Measurements from ENCODE around the gene MAN2A1.

Gene MAN2A1

DNA sequence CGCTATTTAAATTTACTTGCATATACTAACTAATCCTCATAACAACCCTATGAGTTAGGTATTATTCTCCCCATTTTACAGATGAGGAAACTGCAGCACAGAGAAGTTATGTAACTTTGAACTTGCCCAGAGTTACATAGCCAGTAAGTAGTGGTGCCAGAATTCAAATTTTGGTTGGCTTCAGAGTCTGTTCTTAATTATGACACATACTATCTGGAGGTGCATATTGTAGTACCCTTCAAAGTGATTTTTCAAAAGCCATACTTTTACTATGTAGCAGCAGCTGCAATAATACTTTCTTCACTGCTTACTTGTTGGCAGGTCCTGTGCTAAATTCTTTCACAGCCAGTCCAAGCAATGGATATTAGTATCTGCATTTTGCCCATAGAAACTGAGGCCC, 16.4 kb downstream of the MAN2A1 start:
- no peak for DNase-seq (ENCODE audit: low read depth, low spot score)

DNA sequence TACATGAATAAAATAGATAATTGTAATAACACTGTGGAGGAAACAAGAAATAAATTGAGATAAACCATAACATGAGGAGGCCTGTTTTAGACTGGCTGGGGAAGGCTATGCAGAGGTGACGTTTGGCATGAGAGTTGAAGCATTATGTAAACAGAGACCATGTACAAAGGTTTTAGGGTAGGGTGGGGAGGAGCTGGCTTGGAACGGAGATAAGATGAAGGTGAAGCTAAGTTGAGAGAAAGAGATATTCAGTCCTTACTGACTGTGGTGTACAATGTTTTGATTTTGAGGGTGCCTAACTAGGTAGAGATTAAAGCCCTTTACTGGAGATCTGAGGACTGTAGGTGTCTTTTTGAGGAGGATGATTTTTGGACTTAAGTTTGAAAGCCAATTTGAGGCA, 17.8 kb downstream of the MAN2A1 start:
- DNase-seq (ENCODE audit: low read depth, low spot score) = no peak

DNA sequence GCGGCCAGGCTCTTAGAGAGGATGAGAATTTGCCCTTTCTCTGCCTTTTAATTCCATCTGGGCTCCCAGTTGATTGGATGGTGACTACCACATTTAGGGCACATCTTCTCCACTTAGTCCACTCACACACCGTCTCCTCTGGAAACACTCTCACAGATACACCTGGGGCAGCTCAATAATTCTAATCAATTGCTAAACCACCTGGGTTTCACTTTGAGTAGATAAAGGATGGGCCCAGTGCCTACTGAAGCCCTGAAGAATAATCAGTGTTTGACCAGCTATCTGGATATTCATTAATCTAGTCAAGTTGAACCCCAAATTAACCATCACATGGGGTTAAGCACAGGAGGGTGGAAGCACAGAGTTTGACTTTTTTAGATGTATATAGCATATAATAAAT, 19.1 kb downstream of the MAN2A1 start:
- DNase-seq (ENCODE audit: low read depth, low spot score) = no peak

DNA sequence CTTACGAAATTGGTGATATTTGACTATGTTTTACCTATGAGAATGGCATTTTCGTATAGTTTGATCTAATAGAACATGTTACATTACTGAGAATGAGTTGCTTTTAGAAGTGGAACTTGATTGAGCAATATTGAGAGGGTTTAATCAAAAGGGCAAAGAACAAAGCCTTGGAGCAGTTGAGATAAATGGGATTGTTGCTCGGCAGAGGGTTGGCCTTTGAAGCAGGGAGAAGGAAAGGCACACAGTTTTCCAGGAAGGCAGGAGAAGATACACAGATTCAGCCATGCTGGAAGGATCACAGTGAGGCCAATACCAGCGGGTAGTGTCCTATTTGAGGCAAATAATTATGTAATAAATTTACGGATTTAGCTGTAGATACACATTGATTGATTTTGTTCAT, 19.5 kb downstream of the MAN2A1 start:
- no peak for DNase-seq (ENCODE audit: low read depth, low spot score)

DNA sequence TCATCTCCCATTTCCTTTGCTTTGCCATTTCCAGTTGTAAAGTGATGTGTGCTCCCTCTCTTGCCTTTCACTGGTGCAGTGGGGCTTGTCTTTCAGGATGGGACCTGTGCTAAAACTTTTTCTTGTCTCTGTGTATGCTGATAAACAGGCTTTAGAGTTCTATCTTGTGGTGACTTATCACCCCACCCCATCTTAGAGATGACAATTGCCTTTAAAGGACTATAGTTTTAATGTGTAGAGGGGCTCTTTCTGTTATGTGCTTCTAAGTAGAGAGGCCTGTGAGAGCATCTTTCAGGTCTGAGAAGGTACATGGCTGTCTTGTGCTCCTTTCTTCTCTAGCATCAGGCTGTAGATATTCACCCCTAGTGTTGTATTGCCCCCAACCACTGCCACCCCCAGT, 21.9 kb downstream of the MAN2A1 start:
- DNase-seq (ENCODE audit: low read depth, low spot score) = no peak

DNA sequence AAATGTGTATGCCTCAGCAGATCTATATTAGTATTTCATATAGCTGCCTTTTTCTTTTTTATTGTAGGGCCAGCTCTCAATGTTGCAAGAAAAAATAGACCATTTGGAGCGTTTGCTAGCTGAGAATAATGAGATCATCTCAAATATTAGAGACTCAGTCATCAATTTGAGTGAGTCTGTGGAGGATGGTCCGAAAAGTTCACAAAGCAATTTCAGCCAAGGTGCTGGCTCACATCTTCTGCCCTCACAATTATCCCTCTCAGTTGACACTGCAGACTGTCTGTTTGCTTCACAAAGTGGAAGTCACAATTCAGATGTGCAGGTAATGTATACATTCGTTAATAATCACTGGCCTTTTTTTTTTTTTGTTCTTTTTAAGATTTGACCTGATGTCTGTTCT, 23.7 kb downstream of the MAN2A1 start:
- DNase-seq (ENCODE audit: low read depth, low spot score) = no peak

DNA sequence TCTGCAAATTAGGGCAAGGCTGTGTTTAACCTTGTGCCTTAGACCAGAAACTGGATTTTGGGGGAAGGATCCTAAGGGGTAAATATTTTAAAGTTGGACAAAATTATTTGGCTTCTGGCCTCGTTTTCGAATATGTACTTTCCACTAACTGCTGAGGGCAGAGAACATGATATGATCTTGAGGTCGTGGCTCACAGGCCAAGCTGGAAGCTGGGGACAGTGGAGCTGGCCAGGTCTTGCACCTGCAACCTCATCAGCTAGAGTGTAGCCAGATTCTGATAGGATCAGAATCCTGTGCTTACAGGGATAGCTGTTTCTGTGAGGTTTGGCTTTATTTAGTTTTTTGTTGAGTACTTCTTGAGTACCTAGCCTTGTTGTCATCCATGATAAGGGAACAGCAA, 24.9 kb downstream of the MAN2A1 start:
- DNase-seq (ENCODE audit: low read depth, low spot score) = no peak

DNA sequence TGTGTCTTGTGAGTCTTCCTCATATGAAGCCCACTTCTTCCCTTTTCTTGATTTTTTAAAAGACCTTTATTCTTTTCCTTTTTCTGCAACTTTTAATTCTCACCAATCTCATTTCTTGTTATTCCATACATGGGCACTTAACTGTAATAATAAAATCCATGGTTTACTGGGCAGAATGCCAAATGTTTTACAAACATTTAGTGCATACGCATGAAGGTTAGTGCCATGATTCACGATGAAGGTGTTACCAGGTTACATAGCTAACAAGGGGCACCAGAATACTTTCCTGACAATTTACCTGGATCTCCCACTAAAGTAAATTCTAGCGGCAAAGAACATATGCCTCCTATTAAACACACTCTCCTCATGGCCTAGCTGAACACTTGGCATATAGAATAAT, 28.5 kb downstream of the MAN2A1 start:
- DNase-seq (ENCODE audit: low read depth, low spot score) = no peak

DNA sequence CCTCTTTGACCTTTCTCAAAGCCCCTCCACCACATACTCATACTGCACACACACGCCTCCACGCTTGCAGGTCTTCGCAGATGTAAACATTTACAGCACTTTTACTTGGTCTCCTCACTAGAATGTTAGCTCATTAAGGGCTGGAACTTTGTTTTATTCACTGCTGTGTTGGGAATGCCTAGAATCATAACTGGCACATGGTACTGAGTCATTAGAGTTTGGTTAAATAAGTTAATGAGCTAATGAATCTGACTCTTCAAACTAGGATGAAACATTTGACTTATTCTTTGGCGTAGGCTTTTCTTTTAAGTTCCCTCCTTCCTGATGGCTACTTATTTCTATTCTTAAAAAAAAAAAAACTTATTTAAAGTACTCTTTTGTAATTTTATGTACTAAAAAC, 28.9 kb downstream of the MAN2A1 start:
- no peak for DNase-seq (ENCODE audit: low read depth, low spot score)

DNA sequence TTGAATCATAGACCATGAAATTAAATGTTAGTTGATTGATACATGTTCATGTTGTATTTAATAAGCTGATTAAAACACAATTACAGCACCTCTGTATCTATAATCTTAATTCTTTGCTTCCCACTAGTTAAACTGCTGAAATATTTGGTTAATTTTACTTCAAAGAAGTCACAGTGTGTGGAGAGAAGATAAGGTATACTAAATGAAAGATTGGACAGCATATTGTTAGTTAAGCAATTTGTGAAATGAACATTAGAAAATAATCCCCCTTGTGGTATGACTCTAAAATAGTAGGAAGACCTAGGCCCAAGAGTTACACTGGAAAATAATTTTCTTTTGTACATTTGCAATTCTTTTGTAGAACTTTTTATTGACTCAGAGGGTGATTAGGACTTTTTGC, 30.3 kb downstream of the MAN2A1 start:
- DNase-seq (ENCODE audit: low read depth, low spot score) = no peak

DNA sequence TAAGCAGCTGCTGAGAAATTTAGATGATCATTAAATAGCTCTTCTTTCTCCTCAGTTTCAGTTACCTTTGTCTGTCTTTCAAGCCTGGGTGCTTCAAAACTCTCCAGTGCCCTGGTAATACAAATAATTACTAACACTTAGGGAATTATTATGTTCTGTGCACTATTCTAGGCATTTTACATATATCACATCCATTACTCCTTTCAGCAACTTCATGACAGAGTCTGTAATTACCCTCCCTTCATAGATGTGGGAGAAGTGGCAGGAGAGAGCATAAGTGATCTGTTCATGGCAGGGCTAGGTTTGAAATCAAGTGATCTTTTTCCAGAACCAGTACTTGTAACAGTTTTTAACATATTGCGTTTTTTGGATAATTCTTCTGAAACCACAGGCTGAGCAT, 32.0 kb downstream of the MAN2A1 start:
- no peak for DNase-seq (ENCODE audit: low read depth, low spot score)

DNA sequence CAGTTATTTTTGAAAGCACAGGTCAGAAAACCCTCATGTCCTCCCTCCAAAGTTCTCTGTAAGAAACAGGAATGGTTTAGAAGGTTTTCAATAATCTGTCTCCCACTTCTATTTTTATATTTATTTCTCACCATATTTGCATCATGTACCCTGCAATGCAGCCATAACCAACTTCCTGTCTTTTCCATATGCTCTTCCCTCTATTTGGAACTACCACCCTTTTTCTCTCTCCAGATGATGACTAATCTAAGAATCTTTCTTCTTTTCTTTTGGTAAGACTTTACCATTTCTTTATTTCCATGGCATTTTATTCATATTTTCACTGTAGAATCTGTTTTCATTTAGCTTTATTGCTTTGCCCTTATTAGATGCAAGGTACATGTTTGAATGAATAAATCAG, 33.9 kb downstream of the MAN2A1 start:
- no peak for DNase-seq (ENCODE audit: low read depth, low spot score)

DNA sequence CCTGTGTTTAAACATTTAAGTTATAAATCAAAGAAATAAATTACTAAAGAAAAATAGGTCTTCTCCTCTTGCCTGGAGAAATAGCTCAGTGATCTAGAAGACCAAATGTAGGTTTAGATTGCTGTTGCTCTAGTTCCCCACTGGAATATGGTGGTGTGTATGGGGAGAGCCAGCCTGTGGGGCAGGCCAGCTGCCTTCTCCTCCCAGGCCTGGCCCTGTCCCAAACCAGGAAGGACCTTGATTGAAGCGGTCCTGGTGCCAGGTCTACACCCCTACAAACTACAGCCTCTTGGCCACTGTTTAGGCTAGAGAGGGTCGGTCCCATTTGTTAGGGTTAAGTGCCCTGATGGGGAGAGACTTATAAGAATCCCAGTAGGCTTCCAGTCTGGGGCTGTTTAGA, 35.4 kb downstream of the MAN2A1 start:
- DNase-seq (ENCODE audit: low read depth, low spot score) = no peak

DNA sequence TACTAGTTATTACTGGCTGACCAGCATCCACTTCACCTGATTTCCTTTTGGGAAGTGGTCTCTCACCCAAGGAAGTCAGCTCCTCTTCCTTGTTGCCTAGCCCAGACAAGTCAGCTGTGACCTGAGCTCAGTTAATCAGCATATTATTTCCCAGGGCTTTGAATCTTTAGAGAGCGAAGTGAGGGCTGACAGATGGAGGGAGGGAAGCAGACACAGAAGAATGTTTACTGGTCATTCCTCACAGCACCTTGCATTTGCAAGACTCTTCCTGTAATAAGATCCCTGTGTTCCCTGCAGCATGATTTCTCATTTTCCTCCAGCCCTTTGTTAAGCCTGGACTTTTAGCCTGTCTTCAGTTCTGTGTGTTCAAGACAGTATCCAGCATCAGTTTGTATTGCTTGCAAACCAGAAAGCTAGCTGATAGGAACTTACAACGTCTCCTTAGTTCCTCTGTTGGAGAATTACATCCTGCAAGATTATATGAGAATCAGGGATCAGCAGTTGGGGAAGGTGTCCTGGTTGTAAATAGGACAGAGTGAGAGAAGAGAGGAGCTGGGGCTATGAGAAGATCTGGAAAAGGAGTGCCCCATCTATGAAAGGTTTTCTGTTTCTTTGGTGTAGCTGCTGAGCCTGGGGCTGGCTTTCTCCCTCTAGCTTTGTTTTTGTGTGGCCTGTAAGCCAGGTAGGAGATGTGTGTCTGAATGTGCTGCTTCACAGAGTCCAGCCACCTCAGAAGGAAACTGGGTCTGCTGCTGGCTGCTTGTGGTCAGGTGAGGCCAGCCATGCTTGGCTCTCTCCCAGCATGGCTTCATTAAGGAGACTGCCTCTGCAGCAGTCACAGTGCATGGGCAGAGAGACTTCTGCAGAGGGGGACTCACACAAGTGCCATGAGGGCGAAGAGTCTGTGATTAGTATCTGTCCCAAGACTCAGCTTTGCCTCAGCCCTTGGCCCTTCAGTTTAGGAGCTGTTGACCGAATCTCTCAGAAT, 50.3 kb downstream of the MAN2A1 start:
- no peak for DNase-seq (ENCODE audit: low read depth, low spot score)

DNA sequence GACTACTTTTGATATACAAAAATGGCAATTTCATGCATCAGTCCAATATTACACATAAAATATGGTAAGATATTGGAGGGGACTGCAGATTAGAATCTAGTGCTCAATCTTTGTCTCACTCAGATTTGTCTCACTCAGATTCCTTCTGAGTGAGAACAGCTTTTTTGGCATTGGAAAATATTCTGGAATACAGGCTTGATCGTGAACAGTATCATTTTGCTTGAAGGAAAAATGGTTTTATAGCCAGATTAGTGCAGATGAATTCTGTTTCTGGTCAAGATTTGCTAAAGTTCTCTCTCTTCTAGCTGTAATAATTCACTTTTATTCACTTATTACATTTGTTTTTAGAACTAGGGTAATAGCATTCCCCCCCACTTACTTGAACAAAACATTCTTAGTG, 51.2 kb downstream of the MAN2A1 start:
- no peak for DNase-seq (ENCODE audit: low read depth, low spot score)

DNA sequence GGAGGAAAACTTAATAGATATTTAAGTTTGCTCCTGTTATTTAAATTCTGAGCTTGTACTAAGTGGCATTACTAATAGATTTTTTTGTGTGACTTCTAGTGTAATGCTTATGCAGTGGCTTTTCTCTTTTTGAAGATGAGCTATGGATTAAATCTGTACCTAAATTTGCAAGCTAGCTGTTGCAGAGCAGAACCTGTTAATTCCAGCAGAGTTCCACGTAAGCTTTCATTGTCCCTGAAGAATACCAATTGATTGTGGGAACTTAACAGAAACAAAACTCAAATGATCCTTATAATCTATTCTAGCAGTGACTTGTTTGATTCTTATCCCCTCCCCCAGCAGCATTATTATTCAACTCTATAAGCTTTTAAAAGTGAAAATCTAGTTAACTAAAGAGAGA, 51.7 kb downstream of the MAN2A1 start:
- DNase-seq (ENCODE audit: low read depth, low spot score) = no peak

DNA sequence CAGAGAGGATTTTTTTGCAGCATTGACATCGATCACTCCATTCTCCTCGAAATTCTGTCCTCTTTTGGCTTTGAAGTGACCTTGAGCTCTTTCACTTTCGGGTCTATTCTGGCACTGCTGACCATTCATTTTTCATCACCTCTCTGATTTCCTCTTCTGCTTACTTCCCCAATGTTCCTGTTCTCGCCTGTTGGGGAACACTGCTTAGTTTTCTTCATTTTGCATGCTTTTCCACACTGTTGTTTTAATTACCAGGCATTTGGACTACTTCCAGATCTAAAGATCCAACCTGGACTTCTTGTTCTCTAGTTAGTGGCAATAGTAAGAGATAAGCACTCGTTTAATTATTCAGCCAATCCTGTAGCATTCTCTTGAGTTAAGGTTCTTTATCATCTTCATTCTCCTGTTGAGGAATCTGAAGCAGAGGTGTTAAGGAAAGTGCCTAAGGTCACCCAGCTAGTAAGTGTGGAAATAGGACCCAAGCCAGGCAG, 53.4 kb downstream of the MAN2A1 start:
- DNase-seq (ENCODE audit: low read depth, low spot score) = no peak

DNA sequence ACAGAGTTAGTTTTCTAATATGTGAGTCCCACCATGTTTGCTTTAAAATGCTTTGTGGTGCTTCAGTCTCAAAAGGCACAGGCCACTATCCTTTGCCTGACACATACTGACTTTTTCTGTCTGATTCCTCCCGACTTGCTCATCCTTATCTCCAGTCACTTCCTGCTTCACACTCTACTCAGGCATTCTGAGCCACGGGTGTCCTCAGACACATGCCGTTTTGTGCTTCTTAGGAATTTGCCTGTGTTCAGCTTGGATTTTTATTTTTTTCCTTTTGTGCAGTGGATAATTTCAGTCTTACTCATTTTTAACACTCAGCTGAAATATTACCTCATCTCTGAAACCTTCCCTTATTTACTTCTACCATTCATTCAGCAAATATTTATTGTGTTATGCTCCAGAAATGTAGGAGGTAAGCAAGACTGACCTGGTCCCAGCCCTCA, 54.1 kb downstream of the MAN2A1 start:
- DNase-seq (ENCODE audit: low read depth, low spot score) = no peak

DNA sequence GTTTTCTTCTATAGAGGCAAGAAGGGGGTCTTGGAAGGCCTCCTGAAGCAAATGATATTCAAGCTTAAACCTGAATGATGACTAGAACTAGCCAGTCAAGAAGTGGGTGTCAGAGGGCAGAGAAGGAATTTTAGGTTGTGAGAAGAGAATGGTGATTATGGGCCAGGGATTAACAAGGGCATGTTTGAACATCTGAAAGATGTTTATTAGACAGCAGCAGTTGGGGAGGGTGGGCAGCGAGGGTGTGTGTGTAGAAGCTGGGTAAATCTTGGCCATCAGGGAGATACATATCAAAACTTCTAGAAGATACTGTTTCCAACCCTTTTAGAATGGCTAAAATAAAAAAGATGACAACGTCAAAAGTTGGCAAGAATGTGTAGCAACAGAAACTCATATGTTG, 54.5 kb downstream of the MAN2A1 start:
- DNase-seq (ENCODE audit: low read depth, low spot score) = no peak

DNA sequence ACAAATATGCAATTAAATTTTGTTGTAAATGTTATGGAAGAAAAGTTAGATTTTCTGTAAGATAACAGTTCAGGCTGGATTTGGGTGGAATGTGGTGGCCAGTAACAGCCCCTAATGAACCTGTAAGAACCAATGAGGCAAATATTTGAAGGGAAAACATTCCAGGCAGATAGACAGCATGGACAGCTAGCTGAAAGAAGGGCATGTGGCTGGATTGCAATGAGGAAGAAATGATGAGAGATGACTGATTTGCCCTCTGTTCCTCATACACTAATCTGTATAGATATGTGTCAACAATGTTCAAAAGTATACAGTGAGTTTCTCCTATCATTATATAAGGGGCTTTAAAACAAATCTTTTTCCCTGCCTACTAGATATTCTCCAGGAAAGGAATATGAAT, 58.8 kb downstream of the MAN2A1 start:
- DNase-seq (ENCODE audit: low read depth, low spot score) = no peak

DNA sequence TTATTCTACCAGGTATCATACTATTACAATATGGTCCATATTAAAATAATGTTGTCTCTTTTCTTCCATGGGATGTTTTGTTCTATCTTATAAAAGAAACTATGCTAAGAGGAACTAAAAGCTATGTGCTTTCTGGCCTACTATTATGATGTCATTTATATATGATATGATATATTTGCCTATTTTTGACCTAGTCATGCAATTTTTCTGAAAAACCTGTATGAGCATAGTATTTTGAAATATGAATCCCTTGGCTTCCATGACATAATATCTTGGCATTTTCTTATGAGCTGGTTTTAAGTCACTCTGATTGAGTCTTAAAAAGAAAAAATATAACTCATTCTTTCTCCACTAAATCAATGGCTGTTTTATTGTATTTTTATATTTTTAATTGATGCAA, 60.7 kb downstream of the MAN2A1 start:
- DNase-seq (ENCODE audit: low read depth, low spot score) = no peak

DNA sequence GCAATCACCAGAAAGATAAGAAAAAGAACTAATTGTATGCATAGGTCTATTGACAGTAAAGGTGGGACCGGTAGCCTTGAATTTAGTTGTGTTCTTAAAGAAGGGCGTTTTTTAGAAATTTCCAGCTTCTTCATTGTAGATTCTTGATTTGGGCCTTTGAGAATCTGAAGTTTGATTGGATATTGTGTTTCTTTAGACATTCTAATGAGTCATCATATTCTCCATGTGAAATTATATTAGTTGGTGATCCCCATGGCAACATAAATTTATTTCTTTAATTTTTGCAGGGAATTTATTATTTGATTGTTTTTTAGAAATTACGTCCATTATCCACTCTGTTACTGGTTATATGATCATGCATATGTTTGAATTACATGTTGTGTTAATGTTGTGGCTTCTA, 63.6 kb downstream of the MAN2A1 start:
- DNase-seq (ENCODE audit: low read depth, low spot score) = no peak

DNA sequence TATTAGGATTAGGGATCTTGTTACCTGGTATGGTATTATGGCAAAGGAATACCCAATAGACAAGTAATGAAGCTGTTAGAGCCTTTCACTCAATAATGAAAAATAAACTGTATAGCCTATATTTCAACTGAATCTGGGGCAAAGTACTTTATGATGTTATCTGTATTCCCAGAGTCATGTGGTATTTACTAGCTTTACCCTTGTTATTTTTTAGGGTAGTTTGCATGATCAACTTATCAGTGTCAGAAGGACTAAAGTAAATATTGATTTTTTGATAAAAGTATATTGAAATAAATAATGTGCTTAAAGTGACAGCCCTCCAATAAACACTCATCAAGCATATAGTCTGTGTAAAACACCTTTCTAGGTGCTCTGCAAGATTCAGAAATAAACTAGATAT, 64.6 kb downstream of the MAN2A1 start:
- no peak for DNase-seq (ENCODE audit: low read depth, low spot score)

DNA sequence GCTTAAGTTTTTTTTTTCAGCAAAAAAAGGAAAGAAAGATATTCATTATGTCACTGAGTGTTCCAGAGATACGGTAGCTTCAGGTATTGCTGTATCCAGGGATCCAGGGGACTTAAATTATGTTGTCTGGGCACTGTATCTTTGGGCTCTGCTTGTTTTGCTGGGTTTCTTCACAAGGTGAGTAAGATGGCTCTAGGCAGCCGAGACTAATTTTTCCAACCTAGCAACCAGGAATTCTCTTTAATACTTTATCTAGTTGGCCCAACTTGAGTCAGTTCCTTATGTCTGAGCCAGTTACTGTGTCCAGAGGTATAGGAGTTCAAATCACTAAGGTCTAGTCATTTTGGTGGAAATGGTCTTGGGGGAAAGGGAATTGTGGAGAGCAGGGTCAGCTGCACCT, 66.0 kb downstream of the MAN2A1 start:
- no peak for DNase-seq (ENCODE audit: low read depth, low spot score)

Measured in activated naive CD8-positive, alpha-beta T cell treated with anti-CD3 and anti-CD28 coated beads, Interleukin-2, amount 50 U/mL, for 16 hours (primary cell).